HCT116 (cell line): ENCODE measurements around the gene GABRR2. TPM values are rescaled to one million over a fixed set of nuclear protein-coding genes. Genes with fewer than 3 reads are reported as not detected.

Source experiments
- ATAC-seq: fragments of 200-7000 bp; cut with Tn5 transposase; 2 replicates; pipeline ENCODE4 v1.9.1; 2020; ENCODE audit warnings: mild to moderate bottlenecking, moderate library complexity
- BruUV-seq: library from RNA; stranded (reverse); fragments of 400-500 nt; replicated peaks from 2 replicates; lab custom pipeline; 2021; lab: Mats Ljungman, UMichigan
- CTCF ChIA-PET: fragments of 300-600 bp; sonication (Branson Sonifier 250); formaldehyde crosslinking; loops from one replicate; lab custom pipeline; 2021; ENCODE audit warnings: antibody characterized with exemption; lab: Charles Lee
- POLR2A ChIA-PET: fragments of 300-600, 350-600 bp; sonication (Branson Sonifier 250); formaldehyde crosslinking; loops from one replicate; lab custom pipeline; 2021; ENCODE audit warnings: antibody characterized with exemption; lab: Charles Lee
- RAD21 ChIA-PET, 2 experiments: fragments of 300-600 bp; sonication (Branson Sonifier 250); formaldehyde crosslinking; loops; one replicate each; lab custom pipeline; 2023; ENCODE audit warnings: low total read pairs in 2 of 2; ENCODE audit not compliant: uncharacterized antibody in 2 of 2, unreplicated experiment in 2 of 2, low non-redundant PET in 1 of 2; lab: Charles Lee
- DNase-seq: peaks from one replicate; pipeline ENCODE4 v3.0.0-alpha.2; 2010; ENCODE audit warnings: low read depth, low spot score
- H2AFZ ChIP-seq: fragments of 200-600 bp; shearing (Covaris generic), sonication (generic); 2 replicates; pipeline ENCODE4 v1.6.1; 2017; ENCODE audit warnings: low read depth, mixed run types, mixed read lengths, antibody characterized with exemption, low read length; ENCODE audit not compliant: poor library complexity, severe bottlenecking
- H3K27ac ChIP-seq: 2 replicates; pipeline ENCODE4 v1.5.1; 2012; ENCODE audit warnings: low read depth, low read length
- H3K27me3 ChIP-seq: fragments of 200-600 bp; sonication (generic); 2 replicates; pipeline ENCODE4 v1.6.1; 2016; ENCODE audit warnings: mixed run types, low read length, mixed read lengths; ENCODE audit not compliant: insufficient read depth
- H3K36me3 ChIP-seq, 2 experiments: fragments of 200-500 bp in 1 of 2; fragments of 200-600 bp in 1 of 2; sonication (Bioruptor generic) in 1 of 2; sonication (generic) in 1 of 2; 2 replicates each; pipeline versions ENCODE4 v1.5.1 to v1.6.1; 2014 to 2016; ENCODE audit warnings: low read length in 2 of 2, inconsistent platforms in 1 of 2, mixed read lengths in 1 of 2, mixed run types in 1 of 2; ENCODE audit not compliant: insufficient read depth in 2 of 2, control insufficient read depth in 1 of 2
- H3K4me1 ChIP-seq, 2 experiments: fragments of 200-600 bp in 1 of 2; sonication (generic) in 1 of 2; 2 replicates each; pipeline versions ENCODE4 v1.5.1 to v1.6.1; 2012 to 2017; ENCODE audit warnings: low read length in 2 of 2, inconsistent platforms in 1 of 2, mild to moderate bottlenecking in 1 of 2, mixed read lengths in 1 of 2, mixed run types in 1 of 2, moderate library complexity in 1 of 2; ENCODE audit not compliant: insufficient read depth in 2 of 2, control insufficient read depth in 1 of 2
- H3K4me2 ChIP-seq: fragments of 200-600 bp; sonication (generic); 2 replicates; pipeline ENCODE4 v1.6.1; 2017; ENCODE audit warnings: mixed run types, low read length, mixed read lengths
- H3K4me3 ChIP-seq, 2 experiments: fragments of 200-600 bp in 1 of 2; sonication (generic) in 1 of 2; replicated peaks in 1 of 2; 2 replicates each; pipeline ENCODE4 v1.5.1; 2011 to 2016; ENCODE audit warnings: low read length in 2 of 2, control low read depth in 1 of 2, low read depth in 1 of 2, mild to moderate bottlenecking in 1 of 2, mixed read lengths in 1 of 2, mixed run types in 1 of 2
- H3K79me2 ChIP-seq: fragments of 200-600 bp; sonication (generic); 2 replicates; pipeline ENCODE4 v1.6.1; 2017; ENCODE audit warnings: mild to moderate bottlenecking, mixed run types, low read length, moderate library complexity, mixed read lengths; ENCODE audit not compliant: insufficient read depth
- H3K9ac ChIP-seq: fragments of 200-600 bp; sonication (generic); 2 replicates; pipeline ENCODE4 v1.6.1; 2016; ENCODE audit warnings: low read length, mixed read lengths
- H3K9me2 ChIP-seq: fragments of 200-600 bp; sonication (generic), shearing (Covaris generic); 2 replicates; pipeline ENCODE4 v1.6.1; 2017; ENCODE audit warnings: mixed run types, mild to moderate bottlenecking, moderate library complexity; ENCODE audit not compliant: insufficient read depth
- H3K9me3 ChIP-seq, 2 experiments: fragments of 200-500 bp in 1 of 2; fragments of 200-600 bp in 1 of 2; sonication (Bioruptor generic) in 1 of 2; sonication (generic) in 1 of 2; 2 replicates each; pipeline ENCODE4 v1.6.1; 2014 to 2017; ENCODE audit warnings: low read length in 2 of 2, mixed read lengths in 2 of 2, inconsistent platforms in 1 of 2, low read depth in 1 of 2, mild to moderate bottlenecking in 1 of 2, mixed run types in 1 of 2, moderate library complexity in 1 of 2; ENCODE audit not compliant: control insufficient read depth in 1 of 2, insufficient read depth in 1 of 2
- H4K20me1 ChIP-seq: fragments of 200-600 bp; sonication (generic), shearing (Covaris generic); 2 replicates; pipeline ENCODE4 v1.6.1; 2017; ENCODE audit warnings: mixed run types, mild to moderate bottlenecking, moderate library complexity; ENCODE audit not compliant: insufficient read depth
- FOSL1 ChIP-seq: IDR thresholded peaks from 2 replicates; pipeline ENCODE4 v1.6.1; 2012; ENCODE audit warnings: low read depth
- POLR2AphosphoS5 ChIP-seq: IDR thresholded peaks from 2 replicates; pipeline ENCODE4 v1.6.1; 2011; ENCODE audit warnings: mild to moderate bottlenecking, low read depth, low read length, moderate library complexity
- RAD21 ChIP-seq: IDR thresholded peaks from 2 replicates; pipeline ENCODE4 v1.6.1; 2012; ENCODE audit warnings: low read depth, mild to moderate bottlenecking
- SP1 ChIP-seq: IDR thresholded peaks from 2 replicates; pipeline ENCODE4 v1.6.1; 2012; ENCODE audit warnings: low read depth
- SRF ChIP-seq: IDR thresholded peaks from 2 replicates; pipeline ENCODE4 v1.6.1; 2012; ENCODE audit warnings: low read depth
- TCF7L2 ChIP-seq: IDR thresholded peaks from 2 replicates; pipeline ENCODE4 v1.7.0; 2011; ENCODE audit warnings: borderline replicate concordance, inconsistent platforms; ENCODE audit not compliant: insufficient read depth, insufficient read length; ENCODE audit errors: extremely low read depth
- YY1 ChIP-seq: IDR thresholded peaks from 2 replicates; pipeline ENCODE4 v1.6.1; 2011; ENCODE audit warnings: low read length, low read depth, moderate library complexity, mild to moderate bottlenecking; ENCODE audit not compliant: insufficient replicate concordance; ENCODE audit errors: extremely low read depth
- intact Hi-C: fragments of 100-400 bp; cut with micrococcal nuclease; formaldehyde crosslinking; loops from 2 replicates; pipeline ENCODE4 v1.10.0; 2022
- total RNA-seq: library from RNA; stranded (reverse); gene quantifications from one replicate; pipeline ENCODE4 v1.2.1, GENCODE V29; 2021; ENCODE audit not compliant: unreplicated experiment
- TF ChIP-seq, protein P1 (sequence below): IDR thresholded peaks from 2 replicates; pipeline ENCODE4 v1.6.1; 2012
- TF ChIP-seq, protein P2 (sequence below), 3 experiments: fragments of 200-600 bp in 1 of 3; sonication (generic) in 1 of 3; IDR thresholded peaks in 2 of 3; conservative IDR thresholded peaks in 1 of 3; 2 replicates each; pipeline ENCODE4 v1.5.1; 2012 to 2017; ENCODE audit warnings: low read depth in 2 of 3, low read length in 2 of 3, antibody characterized with exemption in 1 of 3, borderline replicate concordance in 1 of 3, control low read depth in 1 of 3, mild to moderate bottlenecking in 1 of 3, mixed read lengths in 1 of 3, mixed run types in 1 of 3, moderate library complexity in 1 of 3; ENCODE audit not compliant: insufficient read depth in 1 of 3
- TF ChIP-seq, protein P3 (sequence below): IDR thresholded peaks from 2 replicates; pipeline ENCODE4 v1.6.1; 2011; ENCODE audit warnings: mild to moderate bottlenecking, low read length, moderate library complexity; ENCODE audit not compliant: insufficient replicate concordance; ENCODE audit errors: extremely low read depth
- TF ChIP-seq, protein P4 (sequence below): IDR thresholded peaks from 2 replicates; pipeline ENCODE4 v1.6.1; 2012; ENCODE audit warnings: low read depth

Gene GABRR2
- total RNA-seq, 1 experiment from 2014 or later, result 0.57 TPM

DNA sequence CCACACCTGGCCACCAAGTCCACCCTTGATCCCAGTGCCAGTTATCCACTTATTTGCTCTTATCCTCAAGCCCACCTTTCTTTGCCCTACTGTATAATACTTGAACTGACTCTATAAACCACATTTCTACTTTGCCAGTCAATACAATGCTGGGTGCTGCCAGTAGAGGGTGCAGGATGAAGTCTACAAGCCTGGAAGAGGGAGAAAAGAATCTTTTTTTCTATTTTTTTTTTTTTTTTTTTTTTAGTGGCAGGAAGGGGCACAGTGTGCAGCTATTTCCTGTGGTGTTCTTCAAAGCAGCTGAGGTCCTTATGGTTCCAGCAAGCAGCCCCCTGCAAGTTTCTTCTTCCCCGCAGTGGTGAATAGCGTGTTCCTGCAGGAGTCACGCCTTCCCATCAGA is 75.8 kb downstream of the GABRR2 start:
- no peaks in the 10 kb centered on the region for H4K20me1 ChIP-seq
- peak; percentile 68 for ATAC-seq
- intact Hi-C loops, result no loop called here
- no peak for DNase-seq
- no peak overlapping the region for H2AFZ ChIP-seq
- ChIA-PET RAD21 (no interaction called here), POLR2A (interaction anchor here (1.2 kb wide), 1 partner anchor 257 kb away, joined by 3 read pairs; no protein-coding TSS in a partner anchor), CTCF (no interaction called here)
- TF ChIP-seq, protein P1, sequence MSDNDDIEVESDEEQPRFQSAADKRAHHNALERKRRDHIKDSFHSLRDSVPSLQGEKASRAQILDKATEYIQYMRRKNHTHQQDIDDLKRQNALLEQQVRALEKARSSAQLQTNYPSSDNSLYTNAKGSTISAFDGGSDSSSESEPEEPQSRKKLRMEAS, result no peak
- TF ChIP-seq, protein P2, sequence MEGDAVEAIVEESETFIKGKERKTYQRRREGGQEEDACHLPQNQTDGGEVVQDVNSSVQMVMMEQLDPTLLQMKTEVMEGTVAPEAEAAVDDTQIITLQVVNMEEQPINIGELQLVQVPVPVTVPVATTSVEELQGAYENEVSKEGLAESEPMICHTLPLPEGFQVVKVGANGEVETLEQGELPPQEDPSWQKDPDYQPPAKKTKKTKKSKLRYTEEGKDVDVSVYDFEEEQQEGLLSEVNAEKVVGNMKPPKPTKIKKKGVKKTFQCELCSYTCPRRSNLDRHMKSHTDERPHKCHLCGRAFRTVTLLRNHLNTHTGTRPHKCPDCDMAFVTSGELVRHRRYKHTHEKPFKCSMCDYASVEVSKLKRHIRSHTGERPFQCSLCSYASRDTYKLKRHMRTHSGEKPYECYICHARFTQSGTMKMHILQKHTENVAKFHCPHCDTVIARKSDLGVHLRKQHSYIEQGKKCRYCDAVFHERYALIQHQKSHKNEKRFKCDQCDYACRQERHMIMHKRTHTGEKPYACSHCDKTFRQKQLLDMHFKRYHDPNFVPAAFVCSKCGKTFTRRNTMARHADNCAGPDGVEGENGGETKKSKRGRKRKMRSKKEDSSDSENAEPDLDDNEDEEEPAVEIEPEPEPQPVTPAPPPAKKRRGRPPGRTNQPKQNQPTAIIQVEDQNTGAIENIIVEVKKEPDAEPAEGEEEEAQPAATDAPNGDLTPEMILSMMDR (IDR thresholded peaks at IDR 0.05 in 2 of 3, conservative IDR thresholded peaks at IDR 0.05 in 1 of 3; ENCODE audit: borderline replicate concordance in 1 of 3, insufficient read depth in 1 of 3, low read depth in 2 of 3, low read length in 2 of 3), result peak; percentile 36 to 68 (median 55); a peak in 5 of 6 replicates
- TF ChIP-seq RAD21, result peak; percentile 33; the same call in 1 of the 2 replicates
- no peaks in the 10 kb centered on the region for H3K4me1 ChIP-seq
- no peak overlapping the region for H3K4me2 ChIP-seq
- no peaks in the 10 kb centered on the region for H3K27me3 ChIP-seq
- H3K79me2 ChIP-seq, result no peaks in the 10 kb centered on the region
- no TSS peak for BruUV-seq
- H3K9me3 ChIP-seq, result no peaks in the 10 kb centered on the region
- no peak overlapping the region for H3K9ac ChIP-seq
- no peaks in the 10 kb centered on the region for H3K36me3 ChIP-seq
- no peak overlapping the region for H3K4me3 ChIP-seq
- no peak overlapping the region for H3K27ac ChIP-seq
- H3K9me2 ChIP-seq, result no peaks in the 10 kb centered on the region

DNA sequence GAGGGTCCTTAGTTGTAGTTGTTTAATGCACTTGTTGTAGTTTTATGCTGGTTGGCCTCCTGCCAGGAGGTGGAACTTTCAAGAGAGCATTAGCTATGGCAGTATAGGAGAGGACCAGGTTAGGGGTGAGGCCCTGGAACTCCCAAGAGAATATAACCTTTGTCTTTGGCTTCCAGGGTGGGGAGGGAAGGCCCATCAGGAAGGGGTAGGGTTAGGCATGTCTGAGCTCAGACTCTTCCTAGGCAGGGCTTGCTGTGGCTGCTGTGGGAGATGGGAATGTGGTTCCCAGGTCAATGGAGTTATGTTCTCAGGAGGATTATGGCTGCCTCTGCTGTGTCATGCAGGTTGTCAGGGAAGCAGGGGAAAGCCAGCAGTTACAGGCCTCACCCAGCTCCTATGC is 77.9 kb downstream of the GABRR2 start:
- H3K4me2 ChIP-seq, result no peak overlapping the region
- ChIA-PET CTCF (no interaction called here), POLR2A (no interaction called here)
- no peaks in the 10 kb centered on the region for H4K20me1 ChIP-seq
- no peak overlapping the region for H3K9ac ChIP-seq
- H3K27ac ChIP-seq, result no peak overlapping the region
- DNase-seq, result no peak
- H3K4me3 ChIP-seq, result no peak overlapping the region
- no peaks in the 10 kb centered on the region for H3K36me3 ChIP-seq
- H3K79me2 ChIP-seq, result no peaks in the 10 kb centered on the region
- no peaks in the 10 kb centered on the region for H3K9me3 ChIP-seq
- H3K9me2 ChIP-seq, result no peaks in the 10 kb centered on the region
- no peaks in the 10 kb centered on the region for H3K4me1 ChIP-seq
- BruUV-seq, result no TSS peak
- intact Hi-C loops, result no loop called here
- H3K27me3 ChIP-seq, result no peaks in the 10 kb centered on the region
- TF ChIP-seq POLR2AphosphoS5, result no peak
- no peak for TF ChIP-seq TCF7L2
- TF ChIP-seq FOSL1, result no peak
- TF ChIP-seq YY1, result no peak
- no peak for TF ChIP-seq SRF
- no peak for TF ChIP-seq SP1
- TF ChIP-seq, protein P3, sequence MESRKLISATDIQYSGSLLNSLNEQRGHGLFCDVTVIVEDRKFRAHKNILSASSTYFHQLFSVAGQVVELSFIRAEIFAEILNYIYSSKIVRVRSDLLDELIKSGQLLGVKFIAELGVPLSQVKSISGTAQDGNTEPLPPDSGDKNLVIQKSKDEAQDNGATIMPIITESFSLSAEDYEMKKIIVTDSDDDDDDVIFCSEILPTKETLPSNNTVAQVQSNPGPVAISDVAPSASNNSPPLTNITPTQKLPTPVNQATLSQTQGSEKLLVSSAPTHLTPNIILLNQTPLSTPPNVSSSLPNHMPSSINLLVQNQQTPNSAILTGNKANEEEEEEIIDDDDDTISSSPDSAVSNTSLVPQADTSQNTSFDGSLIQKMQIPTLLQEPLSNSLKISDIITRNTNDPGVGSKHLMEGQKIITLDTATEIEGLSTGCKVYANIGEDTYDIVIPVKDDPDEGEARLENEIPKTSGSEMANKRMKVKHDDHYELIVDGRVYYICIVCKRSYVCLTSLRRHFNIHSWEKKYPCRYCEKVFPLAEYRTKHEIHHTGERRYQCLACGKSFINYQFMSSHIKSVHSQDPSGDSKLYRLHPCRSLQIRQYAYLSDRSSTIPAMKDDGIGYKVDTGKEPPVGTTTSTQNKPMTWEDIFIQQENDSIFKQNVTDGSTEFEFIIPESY, result no peak
- TF ChIP-seq, protein P4, sequence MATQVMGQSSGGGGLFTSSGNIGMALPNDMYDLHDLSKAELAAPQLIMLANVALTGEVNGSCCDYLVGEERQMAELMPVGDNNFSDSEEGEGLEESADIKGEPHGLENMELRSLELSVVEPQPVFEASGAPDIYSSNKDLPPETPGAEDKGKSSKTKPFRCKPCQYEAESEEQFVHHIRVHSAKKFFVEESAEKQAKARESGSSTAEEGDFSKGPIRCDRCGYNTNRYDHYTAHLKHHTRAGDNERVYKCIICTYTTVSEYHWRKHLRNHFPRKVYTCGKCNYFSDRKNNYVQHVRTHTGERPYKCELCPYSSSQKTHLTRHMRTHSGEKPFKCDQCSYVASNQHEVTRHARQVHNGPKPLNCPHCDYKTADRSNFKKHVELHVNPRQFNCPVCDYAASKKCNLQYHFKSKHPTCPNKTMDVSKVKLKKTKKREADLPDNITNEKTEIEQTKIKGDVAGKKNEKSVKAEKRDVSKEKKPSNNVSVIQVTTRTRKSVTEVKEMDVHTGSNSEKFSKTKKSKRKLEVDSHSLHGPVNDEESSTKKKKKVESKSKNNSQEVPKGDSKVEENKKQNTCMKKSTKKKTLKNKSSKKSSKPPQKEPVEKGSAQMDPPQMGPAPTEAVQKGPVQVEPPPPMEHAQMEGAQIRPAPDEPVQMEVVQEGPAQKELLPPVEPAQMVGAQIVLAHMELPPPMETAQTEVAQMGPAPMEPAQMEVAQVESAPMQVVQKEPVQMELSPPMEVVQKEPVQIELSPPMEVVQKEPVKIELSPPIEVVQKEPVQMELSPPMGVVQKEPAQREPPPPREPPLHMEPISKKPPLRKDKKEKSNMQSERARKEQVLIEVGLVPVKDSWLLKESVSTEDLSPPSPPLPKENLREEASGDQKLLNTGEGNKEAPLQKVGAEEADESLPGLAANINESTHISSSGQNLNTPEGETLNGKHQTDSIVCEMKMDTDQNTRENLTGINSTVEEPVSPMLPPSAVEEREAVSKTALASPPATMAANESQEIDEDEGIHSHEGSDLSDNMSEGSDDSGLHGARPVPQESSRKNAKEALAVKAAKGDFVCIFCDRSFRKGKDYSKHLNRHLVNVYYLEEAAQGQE, result no peak
- TF ChIP-seq, all 23 proteins: peak for 0
- no peak overlapping the region for H2AFZ ChIP-seq
- no peak for ATAC-seq
- RAD21 ChIA-PET, result no interaction called here
